Occipital lobe (tissue), 2 donors: ENCODE data around the gene SOD1. TPM values are rescaled to one million over a fixed set of nuclear protein-coding genes. Genes with fewer than 3 reads are reported as not detected.
"Not testable (repeated sequence)": the region's sequence is repeated elsewhere in the genome, so short reads cannot be mapped to it uniquely, and the experiment has no call there.

Source experiments
- DNase-seq: peaks from one replicate; lab custom pipeline; 2025; lab: John Stamatoyannopoulos, UW
- total RNA-seq: library from RNA; depleted of rRNA; stranded (reverse); fragments of >200 nt; gene quantifications from one replicate; pipeline ENCODE4 v1.2.3, GENCODE V29; 2014

The SOD1 gene
- 78.0 TPM for total RNA-seq

DNA sequence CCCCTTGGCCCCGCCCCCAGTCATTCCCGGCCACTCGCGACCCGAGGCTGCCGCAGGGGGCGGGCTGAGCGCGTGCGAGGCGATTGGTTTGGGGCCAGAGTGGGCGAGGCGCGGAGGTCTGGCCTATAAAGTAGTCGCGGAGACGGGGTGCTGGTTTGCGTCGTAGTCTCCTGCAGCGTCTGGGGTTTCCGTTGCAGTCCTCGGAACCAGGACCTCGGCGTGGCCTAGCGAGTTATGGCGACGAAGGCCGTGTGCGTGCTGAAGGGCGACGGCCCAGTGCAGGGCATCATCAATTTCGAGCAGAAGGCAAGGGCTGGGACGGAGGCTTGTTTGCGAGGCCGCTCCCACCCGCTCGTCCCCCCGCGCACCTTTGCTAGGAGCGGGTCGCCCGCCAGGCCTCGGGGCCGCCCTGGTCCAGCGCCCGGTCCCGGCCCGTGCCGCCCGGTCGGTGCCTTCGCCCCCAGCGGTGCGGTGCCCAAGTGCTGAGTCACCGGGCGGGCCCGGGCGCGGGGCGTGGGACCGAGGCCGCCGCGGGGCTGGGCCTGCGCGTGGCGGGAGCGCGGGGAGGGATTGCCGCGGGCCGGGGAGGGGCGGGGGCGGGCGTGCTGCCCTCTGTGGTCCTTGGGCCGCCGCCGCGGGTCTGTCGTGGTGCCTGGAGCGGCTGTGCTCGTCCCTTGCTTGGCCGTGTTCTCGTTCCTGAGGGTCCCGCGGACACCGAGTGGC lies at the start of gene SOD1:
SOD1 (plus strand) TSS at position 158 of the 723 bp plus-strand sequence; CDS start at position 235, 77 bp downstream.
- DNase-seq, result peak; percentile 95

DNA sequence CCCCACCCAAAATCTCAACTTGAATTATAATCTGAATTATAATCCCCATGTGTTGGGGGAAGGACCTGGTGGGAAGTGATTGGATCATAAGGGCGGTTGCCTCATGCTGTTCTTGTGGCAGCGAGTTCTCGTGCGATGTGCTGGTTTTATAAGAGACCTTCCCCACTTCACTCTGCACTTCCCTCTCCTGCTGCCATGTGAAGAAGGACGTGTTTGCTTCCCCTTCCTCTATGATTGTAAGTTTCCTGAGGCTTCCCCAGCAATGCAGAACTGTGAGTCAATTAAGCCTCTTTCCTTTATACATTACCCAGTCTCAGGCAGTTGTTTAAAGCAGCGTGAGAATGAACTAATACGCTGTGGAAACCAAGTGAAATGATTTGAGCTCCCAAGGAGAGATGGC lies 48.0 kb upstream of the SOD1 start:
- no peak for DNase-seq

DNA sequence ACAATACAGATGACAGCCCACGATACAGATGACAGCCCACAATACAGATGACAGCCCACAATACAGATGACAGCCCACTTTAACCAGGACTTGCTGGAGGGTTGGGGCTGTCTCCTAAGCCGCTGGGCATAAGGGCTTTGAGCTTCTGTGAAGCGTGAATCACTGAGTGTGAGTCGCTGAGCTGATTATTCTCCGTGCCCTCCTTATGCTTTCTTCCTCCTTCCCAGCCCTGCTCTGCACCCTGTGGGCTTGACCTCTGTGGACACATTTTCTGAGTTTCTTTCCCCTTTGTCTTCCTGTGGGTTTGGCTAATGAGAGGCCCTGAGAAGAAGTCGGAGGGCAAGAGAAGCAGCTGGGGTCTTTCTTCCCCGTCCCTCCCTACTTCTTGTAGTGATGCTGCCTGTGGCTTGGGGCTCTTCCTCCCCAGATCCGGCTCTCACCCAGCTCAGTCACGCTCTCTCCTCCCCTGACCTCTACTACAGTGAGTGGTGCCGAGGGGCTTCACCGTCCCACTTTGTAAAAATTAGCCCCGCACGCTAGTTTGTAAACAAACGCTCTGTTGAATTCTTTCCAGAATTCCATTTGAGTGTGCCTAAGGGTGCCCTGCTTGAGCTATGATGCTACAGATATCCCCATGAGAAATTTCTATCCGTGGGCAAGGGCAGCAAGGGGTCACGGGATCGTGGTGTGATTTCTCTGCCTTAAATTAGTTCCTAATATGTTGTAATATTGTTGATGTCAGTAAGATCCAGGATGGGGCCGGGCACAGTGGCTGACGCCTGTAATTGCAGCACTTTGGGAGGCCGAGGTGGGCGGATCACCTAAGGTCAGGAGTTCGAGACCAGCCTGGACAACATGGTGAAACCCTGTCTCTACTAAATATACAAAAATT lies 46.4 kb upstream of the SOD1 start:
- DNase-seq, result no peak

DNA sequence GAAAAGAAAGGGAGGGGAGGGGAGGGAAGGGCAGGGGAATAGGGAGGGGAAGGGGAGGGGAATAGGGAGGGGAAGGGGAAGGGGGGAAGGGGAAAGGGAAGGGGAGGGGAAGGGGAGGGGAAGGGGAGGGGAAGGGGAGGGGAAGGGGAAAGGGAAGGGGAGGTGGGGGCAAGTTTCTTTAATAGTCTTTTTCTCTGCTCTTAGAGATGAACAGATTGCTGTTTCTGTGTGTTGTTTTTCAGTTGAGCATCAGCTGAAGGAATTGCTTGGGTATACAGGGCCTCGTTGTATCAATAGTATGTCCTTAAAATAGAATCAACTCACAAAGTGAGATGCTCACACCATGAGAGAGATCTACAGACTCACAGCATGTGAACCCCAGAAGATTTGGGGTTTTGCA lies 44.8 kb upstream of the SOD1 start:
- DNase-seq, result no peak

DNA sequence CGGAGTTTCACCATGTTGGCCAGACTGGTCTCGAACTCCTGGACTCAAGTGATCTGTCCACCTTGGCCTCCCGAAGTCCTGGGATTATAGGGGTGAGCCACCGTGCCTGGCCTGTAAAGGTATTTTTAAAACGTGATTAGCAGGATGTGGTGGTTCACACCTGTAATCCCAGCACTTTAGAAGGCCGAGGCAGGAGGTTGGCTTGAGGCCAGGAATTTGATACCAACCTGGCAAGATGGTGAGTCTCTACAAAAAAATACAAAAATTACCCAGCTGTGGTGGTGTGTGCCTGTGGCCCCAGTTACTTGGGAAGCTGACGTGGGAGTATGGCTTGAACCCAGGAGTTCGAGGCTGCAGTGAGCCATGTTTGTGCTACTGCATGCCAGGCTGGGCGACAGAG lies 43.3 kb upstream of the SOD1 start:
- no peak for DNase-seq

DNA sequence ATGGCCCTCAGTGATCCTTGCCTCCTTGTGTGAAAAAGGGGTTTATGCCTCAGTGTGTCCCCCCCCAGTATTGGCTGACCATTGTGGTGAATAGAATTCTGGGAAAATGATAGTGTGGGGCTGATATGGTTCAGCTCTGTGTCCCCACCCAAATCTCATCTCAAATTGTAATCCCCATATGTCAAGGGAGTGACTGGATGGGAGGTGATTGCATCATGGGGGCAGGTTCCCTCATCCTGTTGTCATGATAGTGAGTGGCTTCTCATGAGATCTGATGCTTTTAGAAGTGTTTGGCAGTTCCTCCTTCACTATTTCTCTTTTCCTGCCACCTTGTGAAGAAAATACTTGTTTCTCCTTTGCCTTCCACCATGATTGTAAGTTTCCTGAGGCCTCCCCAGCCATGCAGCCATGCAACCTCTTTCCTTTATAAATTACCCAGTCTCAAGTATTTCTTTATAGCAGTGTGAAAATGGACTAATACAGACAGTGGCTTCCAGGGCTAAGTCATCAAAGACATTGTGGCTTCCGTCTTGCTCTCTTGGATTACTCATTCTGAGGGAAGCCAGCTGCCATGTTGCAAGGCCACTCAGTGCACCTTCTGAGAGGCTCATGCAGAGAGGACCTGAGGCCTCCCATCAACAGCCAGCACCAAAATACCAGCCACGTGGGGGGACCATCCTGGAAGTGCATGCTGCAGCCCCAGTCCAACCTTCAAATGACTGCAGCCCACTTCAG lies 40.6 kb upstream of the SOD1 start:
- no peak for DNase-seq

DNA sequence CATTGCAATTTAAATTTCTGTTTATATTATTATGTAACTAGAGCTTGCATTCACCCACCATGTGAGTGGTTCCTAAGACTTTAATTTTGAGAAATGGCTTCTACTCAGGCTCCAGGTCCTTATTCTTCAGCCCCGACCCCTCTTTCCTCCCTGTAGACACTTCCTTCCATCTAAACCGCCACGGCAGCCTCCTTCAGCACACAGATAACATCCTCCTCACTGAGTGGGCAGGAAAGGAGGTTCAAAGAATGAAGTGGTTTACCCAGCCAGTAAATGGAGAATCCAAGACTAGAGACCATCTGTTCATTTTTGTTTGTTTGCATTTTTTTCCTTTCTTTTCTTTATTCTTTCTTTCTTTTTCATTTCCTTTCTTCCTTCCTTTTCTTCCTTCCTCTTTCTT lies 37.1 kb upstream of the SOD1 start:
- no peak for DNase-seq

DNA sequence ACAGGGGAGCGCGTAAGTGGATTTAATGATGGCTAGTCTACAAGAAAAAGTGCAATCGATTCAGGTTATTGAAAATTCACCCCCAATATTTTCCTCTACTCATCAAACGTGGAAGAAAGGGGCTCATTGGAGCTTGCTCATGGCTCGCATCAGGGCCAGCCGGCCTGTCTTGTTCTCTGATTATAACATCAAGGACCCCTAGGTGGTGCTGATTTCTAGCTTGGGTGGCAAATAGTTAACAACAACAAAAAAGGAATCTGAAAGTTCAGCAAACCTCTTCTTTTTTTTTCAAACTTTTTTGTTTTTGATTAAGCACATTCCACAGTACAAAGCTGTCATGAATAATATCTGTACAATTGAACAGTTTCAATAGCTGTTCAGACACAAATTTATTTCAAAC lies 35.8 kb upstream of the SOD1 start:
- DNase-seq, result no peak

DNA sequence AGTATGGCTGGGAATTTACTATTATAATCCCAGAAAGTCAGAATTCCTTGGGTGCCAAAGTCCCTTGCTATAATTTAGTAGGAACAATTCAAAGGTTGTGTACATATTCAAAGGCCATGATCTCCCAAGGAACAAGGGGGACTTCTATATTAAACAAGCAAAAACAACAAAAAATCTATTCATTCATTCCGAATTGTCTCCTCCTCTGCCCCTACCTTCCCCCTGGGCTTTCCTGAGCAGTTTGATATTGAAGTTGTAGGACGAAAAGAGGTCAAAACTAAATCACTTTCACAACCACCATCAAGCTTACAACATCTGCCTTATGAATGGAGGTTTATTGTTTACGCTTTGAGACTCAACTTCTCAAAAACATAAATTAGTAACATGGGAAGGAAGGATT lies 35.3 kb upstream of the SOD1 start:
- no peak for DNase-seq

DNA sequence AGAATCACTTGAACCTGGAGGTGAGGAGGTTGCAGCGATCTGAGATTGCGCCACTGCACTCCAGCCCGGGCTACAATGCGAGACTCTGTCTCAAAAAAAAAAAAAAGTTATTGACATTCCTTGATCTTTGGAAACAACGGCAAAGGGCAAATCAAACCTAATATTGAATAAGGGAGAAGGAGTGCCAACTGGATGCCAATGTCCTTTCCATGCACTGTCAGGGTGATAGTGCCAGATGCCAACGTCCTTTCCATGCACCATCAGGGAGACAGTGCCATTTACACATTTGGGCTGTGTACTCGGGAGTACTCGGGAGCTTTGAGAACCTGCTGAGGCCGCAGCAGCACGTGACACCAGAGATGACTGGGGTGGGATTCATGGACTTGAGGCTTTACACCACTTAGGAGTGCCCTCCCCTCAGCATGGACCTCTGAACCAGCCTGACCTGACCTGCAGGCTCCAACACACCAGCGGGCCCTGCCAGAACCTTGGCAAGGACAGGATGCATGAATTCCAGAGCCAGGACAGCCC lies 34.5 kb upstream of the SOD1 start:
- DNase-seq, result no peak

DNA sequence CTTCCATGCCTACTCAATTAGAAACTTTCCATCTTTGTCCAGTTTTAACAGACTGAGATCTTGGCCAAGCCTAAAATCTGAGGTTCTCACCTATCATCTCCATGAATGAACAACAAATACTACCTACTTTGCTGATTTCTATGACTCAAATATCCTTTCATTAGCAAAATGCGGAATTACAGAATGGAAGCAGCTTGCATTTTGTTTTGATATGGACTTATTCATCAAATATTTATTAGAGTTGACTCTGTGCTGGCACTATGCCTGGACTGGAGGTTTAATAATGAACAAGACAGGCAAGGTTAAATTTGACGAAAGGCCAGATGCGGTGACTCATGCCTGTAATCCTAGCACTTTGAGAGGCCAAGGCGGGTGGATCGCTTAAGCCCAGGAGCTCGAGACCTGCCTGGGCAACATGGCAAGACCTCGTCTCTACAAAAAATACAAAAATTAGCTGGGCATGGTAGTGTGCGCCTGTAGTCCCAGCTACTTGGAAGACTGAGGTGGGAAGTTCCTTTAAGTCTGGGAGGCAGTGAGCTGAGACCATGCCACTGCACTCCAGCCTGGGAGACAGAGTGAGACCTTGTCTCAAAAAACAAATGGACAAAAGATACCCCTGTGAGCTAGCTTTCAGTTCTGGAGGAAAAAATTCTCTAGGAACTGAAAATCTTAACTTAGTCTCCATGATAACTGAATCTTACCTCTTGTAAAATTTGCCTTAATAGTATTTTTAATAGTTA lies 29.4 kb upstream of the SOD1 start:
- no peak for DNase-seq

DNA sequence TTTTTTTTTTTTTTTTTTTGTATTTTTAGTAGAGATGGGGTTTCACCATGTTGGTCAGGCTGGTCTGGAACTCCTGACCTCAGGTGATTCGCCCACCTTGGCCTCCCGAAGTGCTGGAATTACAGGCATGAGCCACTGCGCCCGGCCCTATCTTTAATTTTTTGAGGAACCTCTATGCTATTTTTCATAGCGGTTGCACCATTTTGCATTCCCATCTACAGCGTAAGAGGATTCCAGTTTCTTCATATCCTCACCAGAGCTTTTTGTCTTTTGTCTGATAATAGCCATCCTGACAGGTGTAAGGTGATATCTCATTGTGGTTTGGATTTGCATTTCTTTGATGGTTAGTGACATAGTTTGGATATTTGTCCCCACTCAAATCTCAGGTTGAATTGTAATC lies 27.6 kb upstream of the SOD1 start:
- not testable (repeated sequence) for DNase-seq

DNA sequence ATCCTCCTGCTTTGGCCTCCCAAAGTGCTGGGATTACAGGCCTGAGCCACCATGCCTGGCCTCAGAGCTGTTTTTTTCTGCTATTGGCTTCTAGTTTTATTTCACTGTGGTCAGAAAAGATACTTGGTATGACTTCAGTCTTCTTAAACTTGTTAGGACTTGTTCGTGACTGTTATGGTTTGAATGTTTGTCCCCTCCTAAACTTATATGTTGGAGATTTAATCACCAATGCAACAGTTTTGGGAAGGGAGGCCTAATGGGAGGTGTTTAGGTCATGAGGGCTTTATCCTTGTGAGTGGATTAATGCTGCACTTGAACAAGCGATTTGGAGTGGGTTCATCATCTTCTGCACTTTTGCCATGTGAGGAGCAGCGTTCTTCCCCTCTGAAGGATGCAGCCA lies 24.5 kb upstream of the SOD1 start:
- DNase-seq, result no peak

DNA sequence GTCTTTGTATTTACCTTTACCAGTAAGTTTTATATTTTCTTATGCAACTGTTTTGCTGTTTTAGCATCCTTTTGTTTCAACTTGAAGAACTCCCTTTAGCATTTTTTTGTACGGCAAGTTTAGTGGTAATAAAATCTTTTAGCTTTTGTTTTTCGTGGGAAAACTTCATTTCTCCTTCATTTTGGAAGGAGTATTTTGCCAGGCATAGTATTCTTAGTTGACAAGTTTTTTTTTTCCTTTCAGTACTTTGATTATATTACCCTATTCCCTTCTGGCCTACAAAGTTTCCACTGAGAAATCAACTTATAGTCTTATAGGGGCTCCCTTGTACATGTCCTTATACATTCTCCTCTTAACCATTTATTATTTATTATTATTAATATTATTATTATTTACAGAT lies 22.6 kb upstream of the SOD1 start:
- no peak for DNase-seq

DNA sequence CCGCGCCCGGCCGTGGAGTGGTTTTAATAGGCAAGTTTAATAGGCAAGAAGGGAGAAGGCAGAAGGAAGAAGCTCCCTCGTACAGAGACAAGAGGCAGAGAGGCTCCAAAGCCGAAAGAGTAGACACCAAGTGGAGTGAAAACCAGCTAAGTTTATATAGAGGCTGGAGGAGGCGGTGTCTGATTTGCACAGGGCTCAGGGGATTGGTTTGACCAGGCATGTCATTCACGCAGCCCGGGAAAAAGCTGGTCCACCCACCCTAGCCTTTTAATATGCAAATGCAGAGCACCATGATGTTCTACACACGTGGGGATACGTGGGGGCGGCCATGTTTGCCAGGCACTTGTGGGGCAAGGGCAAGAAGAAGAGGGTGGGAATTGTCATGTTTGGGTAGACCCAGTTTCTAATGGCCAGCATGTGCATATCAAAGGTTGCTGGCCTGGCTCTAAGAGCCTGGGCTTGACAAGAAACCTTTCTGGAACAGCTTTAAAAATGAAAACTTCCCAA lies 18.0 kb upstream of the SOD1 start:
- DNase-seq, result no peak

DNA sequence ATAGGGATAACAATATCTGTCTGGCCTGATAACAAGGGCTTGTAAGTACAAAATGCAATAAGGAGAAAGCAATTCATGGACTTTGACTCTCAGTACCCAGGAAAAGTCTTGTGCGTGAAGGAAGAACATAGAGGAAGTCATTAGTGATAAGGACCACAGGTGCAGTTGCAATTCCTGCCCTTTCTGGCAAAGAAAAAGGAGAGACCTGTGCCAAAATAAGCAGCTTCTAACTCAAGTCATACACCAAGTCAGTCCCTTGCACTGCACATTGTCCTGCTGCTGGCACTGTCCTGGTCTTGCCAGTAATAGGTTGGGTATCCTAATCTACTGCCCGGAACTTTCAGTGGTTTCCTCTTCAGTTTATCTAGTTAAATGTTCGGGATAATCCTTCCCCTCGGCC lies 14.8 kb upstream of the SOD1 start:
- no peak for DNase-seq

DNA sequence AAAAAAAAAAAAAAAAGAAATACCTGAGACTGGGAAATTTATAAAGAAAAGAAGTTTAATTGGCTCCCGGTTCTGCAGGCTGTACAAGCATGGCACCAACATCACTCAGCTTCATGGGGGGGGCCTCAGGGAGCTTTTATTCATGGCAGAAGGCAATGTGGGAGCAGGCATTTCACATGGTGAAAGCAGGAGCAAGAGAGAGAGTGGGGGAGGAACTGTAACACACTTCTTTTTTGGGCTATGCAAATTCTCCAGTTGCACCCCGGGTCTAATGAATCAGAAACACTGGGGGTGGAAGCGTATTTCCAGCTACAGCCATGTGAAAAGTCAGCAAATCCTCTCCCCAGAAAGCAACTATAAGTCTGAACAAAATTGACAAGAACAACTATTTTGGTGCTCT lies 11.8 kb upstream of the SOD1 start:
- DNase-seq, result no peak

DNA sequence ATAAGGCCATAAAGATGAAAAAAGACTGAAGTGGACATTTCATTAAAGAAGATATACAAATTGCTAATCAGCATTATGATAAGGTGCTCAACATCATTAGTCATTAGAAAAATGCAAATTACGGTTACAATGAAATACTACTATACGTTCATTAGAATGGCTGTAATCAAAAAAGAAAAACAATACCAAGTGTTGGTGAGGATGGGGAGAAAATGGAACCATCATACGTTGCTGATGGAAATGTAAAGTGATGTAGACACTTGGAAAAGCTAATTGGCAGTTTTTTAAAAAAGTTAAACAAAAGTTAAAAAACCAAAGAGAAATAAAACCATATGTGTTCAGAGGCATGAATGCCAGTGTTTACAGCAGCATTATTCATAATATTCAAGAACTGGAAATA lies 8.6 kb upstream of the SOD1 start:
- no peak for DNase-seq

DNA sequence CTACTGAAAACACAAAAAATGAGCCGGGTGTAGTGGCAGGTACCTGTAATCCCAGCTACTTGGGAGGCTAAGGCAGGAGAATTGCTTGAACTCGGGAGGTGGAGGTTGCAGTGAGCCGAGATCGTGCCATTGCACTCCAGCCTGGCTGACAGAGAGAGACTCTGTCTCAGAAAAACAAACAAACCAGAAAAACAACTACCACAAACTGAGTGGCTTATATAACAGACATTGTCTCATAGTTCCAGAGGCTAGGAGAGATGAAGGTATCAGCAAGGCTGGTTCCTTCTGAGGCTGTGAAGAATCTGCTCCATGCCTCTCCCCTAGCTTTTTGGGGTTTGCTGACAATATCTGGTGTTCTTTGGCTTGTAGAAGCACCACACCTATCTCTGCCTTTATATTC lies 8.0 kb upstream of the SOD1 start:
- DNase-seq, result not testable (repeated sequence)

DNA sequence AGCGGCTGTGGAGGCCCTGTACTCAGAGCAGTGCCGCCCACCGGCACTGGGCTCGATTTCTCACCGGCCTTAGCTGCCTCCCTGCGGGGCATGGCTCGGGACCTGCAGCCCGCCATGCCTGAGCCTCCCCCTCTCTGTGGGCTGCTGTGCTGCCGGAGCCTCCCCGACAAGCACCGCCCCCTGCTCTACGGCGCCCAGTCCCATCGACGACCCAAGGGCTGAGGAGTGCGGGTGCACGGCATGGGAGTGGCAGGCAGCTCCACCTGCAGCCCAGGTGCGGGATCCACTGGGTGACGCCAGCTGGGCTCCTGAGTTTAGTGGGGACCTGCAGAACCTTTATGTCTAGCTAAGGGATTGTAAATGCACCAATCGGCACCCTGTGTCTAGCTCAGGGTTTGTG lies 5.2 kb upstream of the SOD1 start:
- no peak for DNase-seq
